ENCODE results near the gene XRCC6.

XRCC6 gene

GRCh38 chr22:41699264-41700107, 78.4 kb downstream of the XRCC6 start, which contains the start of gene MEI1:
MEI1 (plus strand) TSS chr22:41699503; CDS start chr22:41699539, 36 bp downstream.
- no peak for DNase-seq (ENCODE audit: low read depth, low spot score)
- Histone ChIP-seq H3K4me3 (ENCODE audit: insufficient read length, low read depth) (no peak within 1 kb of the TSS), H3K27me3 (ENCODE audit: insufficient read depth, insufficient read length) (no peaks in the 10 kb centered on the region), H3K36me3 (ENCODE audit: insufficient read depth, insufficient read length, low read length) (peaks cover 9% of the 10 kb centered on the region), H3K4me1 (ENCODE audit: insufficient read depth, insufficient read length) (peaks cover 7% of the 10 kb centered on the region), H3K9ac (ENCODE audit: insufficient read length, low read depth) (no peak within 1 kb of the TSS), H3K9me3 (ENCODE audit: insufficient read depth, low read length) (no peaks in the 10 kb centered on the region)
- TF ChIP-seq SUZ12 (IDR thresholded peaks at IDR 0.05; ENCODE audit: extremely low read depth, insufficient read depth, insufficient read length) (no peak), YY1 (IDR thresholded peaks at IDR 0.05; ENCODE audit: insufficient read depth, insufficient read length) (no peak), ZNF274 (IDR thresholded peaks at IDR 0.05; ENCODE audit: low read depth, low read length) (no peak)

GRCh38 chr22:41700108-41700364, 78.9 kb downstream of the XRCC6 start:
- DNase-seq (ENCODE audit: low read depth, low spot score) = no peak
- Histone ChIP-seq H3K36me3 (ENCODE audit: insufficient read depth, insufficient read length, low read length) (peaks cover 4% of the 10 kb centered on the region), H3K27me3 (ENCODE audit: insufficient read depth, insufficient read length) (no peaks in the 10 kb centered on the region), H3K9ac (ENCODE audit: insufficient read length, low read depth) (no peak overlapping the region), H3K4me3 (ENCODE audit: insufficient read length, low read depth) (no peak overlapping the region), H3K4me1 (ENCODE audit: insufficient read depth, insufficient read length) (peaks cover 7% of the 10 kb centered on the region), H3K9me3 (ENCODE audit: insufficient read depth, low read length) (no peaks in the 10 kb centered on the region)
- TF ChIP-seq YY1 (IDR thresholded peaks at IDR 0.05; ENCODE audit: insufficient read depth, insufficient read length) (no peak), ZNF274 (IDR thresholded peaks at IDR 0.05; ENCODE audit: low read depth, low read length) (no peak), SUZ12 (IDR thresholded peaks at IDR 0.05; ENCODE audit: extremely low read depth, insufficient read depth, insufficient read length) (no peak)

- H3K9ac ChIP-seq (ENCODE audit: insufficient read length, low read depth) = no peak overlapping the region
- H3K36me3 ChIP-seq (ENCODE audit: insufficient read depth, insufficient read length, low read length) = no peaks in the 10 kb centered on the region
- TF ChIP-seq SUZ12 (IDR thresholded peaks at IDR 0.05; ENCODE audit: extremely low read depth, insufficient read depth, insufficient read length) = no peak
- no peak for TF ChIP-seq YY1 (IDR thresholded peaks at IDR 0.05; ENCODE audit: insufficient read depth, insufficient read length)
- no peak for TF ChIP-seq ZNF274 (IDR thresholded peaks at IDR 0.05; ENCODE audit: low read depth, low read length)
- no peak for DNase-seq (ENCODE audit: low read depth, low spot score)
- H3K4me1 ChIP-seq (ENCODE audit: insufficient read depth, insufficient read length) = peaks cover under 1% of the 10 kb centered on the region
- no peaks in the 10 kb centered on the region for H3K27me3 ChIP-seq (ENCODE audit: insufficient read depth, insufficient read length)
- H3K4me3 ChIP-seq (ENCODE audit: insufficient read length, low read depth) = no peak overlapping the region
- H3K9me3 ChIP-seq (ENCODE audit: insufficient read depth, low read length) = no peaks in the 10 kb centered on the region
Measured at GRCh38 chr22:41702763-41703162, 81.7 kb downstream of the XRCC6 start.

GRCh38 chr22:41709341-41709740, 88.2 kb downstream of the XRCC6 start:
- no peaks in the 10 kb centered on the region for H3K36me3 ChIP-seq (ENCODE audit: insufficient read depth, insufficient read length, low read length)

GRCh38 chr22:41713004-41713403, 91.9 kb downstream of the XRCC6 start:
- TF ChIP-seq ZNF274 (IDR thresholded peaks at IDR 0.05; ENCODE audit: low read depth, low read length) (no peak), SUZ12 (IDR thresholded peaks at IDR 0.05; ENCODE audit: extremely low read depth, insufficient read depth, insufficient read length) (no peak), YY1 (IDR thresholded peaks at IDR 0.05; ENCODE audit: insufficient read depth, insufficient read length) (no peak)
- Histone ChIP-seq H3K4me3 (ENCODE audit: insufficient read length, low read depth) (no peak overlapping the region), H3K9me3 (ENCODE audit: insufficient read depth, low read length) (no peaks in the 10 kb centered on the region), H3K36me3 (ENCODE audit: insufficient read depth, insufficient read length, low read length) (no peaks in the 10 kb centered on the region), H3K4me1 (ENCODE audit: insufficient read depth, insufficient read length) (no peaks in the 10 kb centered on the region), H3K9ac (ENCODE audit: insufficient read length, low read depth) (no peak overlapping the region), H3K27me3 (ENCODE audit: insufficient read depth, insufficient read length) (peaks cover 3% of the 10 kb centered on the region)
- no peak for DNase-seq (ENCODE audit: low read depth, low spot score)

More at GRCh38 chr22:41709341-41709740, 88.2 kb downstream of the XRCC6 start:
- H3K27me3 ChIP-seq (ENCODE audit: insufficient read depth, insufficient read length) = peaks cover 3% of the 10 kb centered on the region
- H3K9me3 ChIP-seq (ENCODE audit: insufficient read depth, low read length) = no peaks in the 10 kb centered on the region
- no peak overlapping the region for H3K9ac ChIP-seq (ENCODE audit: insufficient read length, low read depth)
- H3K4me1 ChIP-seq (ENCODE audit: insufficient read depth, insufficient read length) = no peaks in the 10 kb centered on the region
- TF ChIP-seq SUZ12 (IDR thresholded peaks at IDR 0.05; ENCODE audit: extremely low read depth, insufficient read depth, insufficient read length) (no peak), YY1 (IDR thresholded peaks at IDR 0.05; ENCODE audit: insufficient read depth, insufficient read length) (no peak), ZNF274 (IDR thresholded peaks at IDR 0.05; ENCODE audit: low read depth, low read length) (no peak)
- no peak overlapping the region for H3K4me3 ChIP-seq (ENCODE audit: insufficient read length, low read depth)
- no peak for DNase-seq (ENCODE audit: low read depth, low spot score)

Measured in NT2/D1 (cell line).